ENCODE data around the gene CCDC77. TPM values are rescaled to one million over a fixed set of nuclear protein-coding genes. Genes with fewer than 3 reads are reported as not detected.
"Not testable (repeated sequence)": the region's sequence is repeated elsewhere in the genome, so short reads cannot be mapped to it uniquely, and the experiment has no call there.

CCDC77 gene
- 23.1 TPM for total RNA-seq

DNA sequence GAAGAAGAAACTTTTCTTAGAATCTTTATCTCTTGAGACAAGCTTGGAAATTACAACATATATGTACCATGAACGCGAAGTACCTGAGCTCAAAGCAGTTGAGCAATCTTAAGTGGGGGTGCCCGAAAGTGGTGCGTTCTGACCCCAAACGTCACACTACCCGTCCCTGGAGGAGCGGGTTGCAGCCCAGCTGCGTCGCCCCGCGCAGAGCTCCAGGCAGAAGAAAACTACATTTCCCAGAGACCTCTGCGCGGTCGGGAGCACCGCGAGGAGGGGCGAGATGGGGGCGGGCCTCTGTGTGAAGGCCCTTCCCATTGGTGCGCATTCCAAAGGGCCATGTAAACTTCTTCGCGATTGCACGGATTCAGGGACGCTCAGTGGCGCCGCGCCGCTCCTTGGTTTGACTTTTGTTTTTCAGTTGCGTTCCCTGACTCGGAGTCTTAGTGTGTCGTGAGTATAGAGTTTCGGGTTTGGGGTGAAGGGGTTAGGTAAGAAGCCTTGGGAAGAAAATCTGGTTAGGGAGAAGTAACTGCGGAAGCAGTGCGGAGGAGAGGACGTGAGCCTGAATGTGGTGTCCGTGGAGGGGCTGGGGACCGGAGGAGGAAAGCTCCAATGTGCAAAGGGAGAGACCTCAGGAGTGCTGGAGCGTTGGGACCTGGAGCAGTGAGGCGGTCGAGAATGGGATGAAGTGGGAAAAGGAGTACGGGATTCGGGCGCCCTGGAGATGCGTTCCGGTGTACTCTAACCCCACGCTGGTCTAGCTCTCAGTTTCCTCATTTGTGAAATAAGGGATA is at the start of gene CCDC77:
Gene CCDC77, plus strand, starts transcription at position 410 of the 794 bp plus-strand sequence. CDS start 7,740 bp downstream, outside the sequence.
- DNase-seq: no peak

DNA sequence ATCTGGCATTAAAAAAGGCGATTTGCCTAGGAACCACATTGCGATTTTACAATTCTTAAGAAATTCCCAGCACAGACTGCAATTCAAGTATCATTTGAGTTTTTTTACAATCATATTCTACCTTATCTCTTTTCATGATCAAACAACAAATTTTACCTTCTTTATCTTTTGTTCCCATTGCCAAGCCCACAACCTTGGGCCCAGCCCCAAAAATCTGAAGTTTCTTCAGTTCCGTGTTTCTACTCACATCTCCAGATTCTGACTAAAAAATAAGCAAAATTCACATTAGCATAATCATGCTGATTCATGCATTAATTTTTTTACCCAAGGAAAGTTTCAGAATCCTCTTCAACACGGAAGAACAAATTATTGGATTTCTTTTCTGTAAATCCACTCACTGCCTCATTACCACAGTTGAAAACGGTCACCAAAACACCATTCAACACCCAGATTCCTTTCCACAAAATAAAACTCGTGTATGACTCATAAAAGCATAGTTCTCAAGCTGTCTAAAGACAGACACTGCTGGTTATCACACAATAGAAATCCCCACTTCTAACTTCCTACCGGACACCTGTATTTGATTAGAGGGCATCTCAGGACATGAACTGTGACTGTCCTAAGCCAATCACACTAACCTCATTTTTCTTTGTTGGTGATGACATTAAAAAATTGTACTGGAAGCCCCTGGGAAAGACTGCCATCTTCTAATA is 45.0 kb upstream of the CCDC77 start:
- DNase-seq: no peak

DNA sequence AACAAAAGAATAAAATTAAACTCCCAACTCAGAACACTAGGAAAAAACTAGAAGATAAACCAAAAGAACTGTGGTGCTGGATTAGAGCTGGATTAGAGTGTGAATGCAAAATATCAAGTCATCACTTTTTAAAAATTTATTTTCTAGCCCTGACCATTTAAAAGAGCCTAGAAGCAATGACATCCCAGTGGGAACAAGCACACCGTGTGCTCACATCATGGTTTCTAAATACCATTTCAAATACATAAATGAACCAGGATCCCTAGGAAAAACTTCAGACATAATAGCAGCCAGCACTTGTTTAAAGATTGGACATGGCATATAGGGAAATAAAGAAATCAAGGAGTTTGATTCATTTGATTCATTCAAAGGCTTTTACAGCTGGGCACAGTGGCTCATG is 42.4 kb upstream of the CCDC77 start:
- DNase-seq: no peak

DNA sequence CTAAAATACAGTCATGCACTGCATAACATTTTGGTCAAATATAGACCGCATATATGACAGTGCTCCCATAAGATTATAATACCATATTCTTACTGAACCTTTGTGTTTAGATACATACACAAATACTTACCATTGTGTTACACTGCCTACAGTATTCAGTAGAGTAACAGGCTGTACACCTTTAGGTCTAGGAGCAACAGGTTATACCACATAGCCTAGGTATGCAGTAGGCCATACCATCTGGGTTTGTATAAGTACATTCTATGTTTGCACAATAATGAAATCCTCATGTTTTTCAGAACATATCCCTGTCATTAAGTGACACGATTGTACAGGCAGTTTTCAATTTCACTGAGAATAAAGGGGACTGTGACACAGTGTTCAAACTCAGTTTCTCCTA is 34.6 kb upstream of the CCDC77 start:
- no peak for DNase-seq

DNA sequence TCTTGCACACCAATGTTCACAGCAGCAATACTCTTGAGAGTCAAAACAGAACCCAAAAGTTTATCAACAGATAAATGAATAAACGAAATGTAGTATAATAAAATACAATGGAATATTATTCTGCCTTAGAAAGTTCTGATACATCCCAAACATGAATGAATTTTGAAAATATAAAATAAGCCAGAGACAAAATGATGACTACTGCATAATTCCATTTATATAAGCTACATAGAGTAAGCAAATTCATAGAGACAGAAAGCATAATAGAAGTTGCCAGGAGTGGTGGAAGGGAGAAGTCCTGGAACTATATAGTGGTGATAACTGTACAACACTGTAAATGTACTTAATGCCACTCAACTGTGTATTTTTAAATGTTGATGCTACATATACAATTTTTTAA is 33.5 kb upstream of the CCDC77 start:
- DNase-seq: no peak

DNA sequence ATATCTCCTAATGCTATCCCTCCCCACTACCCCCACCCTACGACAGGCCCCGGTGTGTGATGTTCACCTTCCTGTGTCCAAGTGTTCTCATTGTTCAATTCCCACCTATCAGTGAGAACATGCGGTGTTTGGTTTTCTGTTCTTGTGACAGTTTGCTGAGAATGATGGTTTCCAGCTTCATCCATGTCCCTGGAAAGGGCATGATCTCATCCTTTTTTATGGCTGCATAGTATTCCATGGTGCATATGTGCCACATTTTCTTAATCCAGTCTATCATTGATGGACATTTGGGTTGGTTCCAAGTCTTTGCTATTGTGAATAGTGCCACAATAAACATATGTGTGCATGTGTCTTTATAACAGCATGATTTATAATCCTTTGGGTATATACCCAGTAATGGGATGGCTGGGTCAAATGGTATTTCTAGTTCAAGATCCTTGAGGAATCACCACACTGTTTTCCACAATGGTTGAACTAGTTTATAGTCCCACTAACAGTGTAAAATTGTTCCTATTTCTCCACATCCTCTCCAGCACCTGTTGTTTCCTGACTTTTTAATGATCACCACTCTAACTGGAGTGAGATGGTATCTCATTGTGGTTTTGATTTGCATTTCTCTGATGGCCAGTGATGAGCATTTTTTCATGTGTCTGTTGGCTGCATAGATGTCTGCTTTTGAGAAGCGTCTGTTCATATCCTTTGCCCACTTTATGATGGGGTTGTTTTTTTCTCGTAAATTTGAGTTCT is 30.5 kb upstream of the CCDC77 start:
- DNase-seq: not testable (repeated sequence)

DNA sequence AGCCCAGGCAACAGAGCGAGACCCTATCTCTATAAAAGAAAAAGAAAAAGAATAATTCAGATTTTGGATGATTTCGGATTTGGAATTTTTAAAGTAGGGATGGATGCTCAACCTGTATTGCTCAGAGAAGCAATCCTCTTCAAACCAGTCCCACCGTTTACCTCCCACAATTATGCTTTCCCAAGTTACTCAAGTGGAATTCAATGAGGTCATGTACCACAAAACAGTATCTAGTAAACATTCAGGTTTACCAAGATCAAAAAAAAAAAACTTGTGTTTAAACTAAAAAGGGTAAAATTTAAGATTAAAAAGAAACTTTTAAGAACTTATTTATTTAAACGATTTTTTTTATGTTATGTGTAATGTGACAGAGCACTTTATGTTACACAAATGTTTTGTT is 14.8 kb upstream of the CCDC77 start:
- no peak for DNase-seq

DNA sequence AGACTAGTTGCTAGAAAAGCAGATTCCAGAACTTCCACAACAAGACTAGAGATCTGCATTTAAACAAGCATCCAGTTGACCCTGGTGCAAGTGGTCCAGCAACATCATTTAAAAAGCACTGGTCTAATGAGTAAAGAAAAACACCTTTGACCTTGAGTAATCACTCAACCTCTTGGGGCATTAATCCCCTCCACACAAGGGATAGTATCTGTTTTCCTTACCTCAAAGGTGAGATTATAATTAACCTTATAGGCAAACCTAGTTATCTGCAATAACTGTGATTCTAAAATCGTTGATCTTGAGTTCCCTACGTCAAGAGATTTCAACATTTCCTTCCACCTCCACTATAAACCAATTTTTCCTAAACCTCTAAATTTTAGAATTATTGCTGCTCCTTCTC is 13.4 kb upstream of the CCDC77 start:
- no peak for DNase-seq

DNA sequence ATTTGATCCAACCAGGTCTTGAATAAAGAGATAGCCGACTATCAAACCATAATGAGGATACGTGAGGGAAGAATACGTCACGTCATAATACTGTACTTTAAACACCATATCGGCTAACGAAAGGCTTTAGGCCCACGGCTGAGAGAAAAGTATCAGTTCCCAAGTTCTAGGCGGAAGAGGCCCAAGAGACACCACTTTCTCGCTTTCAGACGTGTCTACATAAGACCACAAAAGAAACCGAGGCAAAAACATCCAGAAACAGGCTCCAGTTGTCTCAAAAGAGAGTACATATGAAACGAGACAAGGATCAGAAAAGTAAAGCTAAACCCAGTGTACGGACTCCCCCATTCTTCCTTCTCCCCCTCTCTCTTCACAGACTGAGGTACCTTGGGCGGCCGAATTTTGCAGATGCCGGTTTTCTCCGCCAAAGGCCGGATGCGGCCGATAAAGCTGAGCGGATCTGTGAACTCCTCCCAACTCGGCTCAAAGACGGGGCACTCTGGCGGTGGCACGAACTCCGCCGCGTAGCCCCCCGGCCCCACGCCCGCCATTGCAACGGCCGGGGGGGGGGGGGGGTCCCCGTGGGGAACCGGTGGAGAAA is 12.8 kb upstream of the CCDC77 start:
- DNase-seq: no peak

DNA sequence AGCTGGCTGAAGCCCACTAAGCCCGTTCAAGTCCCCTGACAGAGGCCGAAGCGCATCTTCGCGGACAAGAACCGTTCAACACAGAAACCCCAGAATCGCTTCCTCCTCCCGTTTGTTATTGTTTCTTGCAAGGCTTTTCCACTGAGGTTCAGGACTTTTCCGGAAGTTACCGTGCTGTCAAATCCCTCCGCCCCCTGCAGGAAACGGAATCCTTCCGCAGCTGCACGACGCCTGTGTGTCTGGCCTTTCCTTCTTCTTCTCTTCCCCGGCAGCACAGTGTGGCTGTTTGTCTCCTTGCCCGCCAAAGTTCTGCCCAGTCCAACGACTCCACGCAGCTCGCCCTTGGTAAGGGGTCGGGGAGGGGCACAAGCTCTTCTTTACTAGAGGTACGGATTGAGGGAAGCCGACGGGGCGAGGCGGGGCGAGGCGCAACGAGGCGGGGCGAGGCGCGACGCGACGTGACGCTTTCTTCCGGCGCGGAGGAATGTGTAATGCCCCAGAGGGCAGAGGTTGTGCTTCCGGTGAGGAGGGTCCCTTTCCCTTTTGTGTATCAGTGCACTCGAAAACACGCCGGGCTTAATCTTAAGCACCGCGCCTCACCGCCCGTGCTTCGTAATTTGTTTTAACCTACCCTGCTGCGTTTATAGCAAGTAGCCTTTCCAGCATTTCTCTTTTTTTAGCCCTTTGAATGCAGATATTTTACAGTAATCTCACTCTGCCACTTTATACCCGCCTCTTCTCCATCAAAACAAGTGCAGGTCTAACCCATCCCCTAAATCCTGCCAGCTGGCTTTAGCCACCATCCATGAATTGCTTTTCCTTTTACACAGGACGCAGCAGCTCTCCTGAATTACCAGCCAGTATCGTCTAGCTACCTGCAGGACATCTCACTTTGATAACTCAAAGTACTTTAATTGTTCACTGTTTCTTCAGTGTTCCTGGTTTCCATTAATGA is 12.0 kb upstream of the CCDC77 start, which contains the start of gene KDM5A:
Gene KDM5A, minus strand, starts transcription at position 179 of the 955 bp plus-strand sequence. CDS start 229 bp downstream, outside the sequence.
- no peak for DNase-seq

DNA sequence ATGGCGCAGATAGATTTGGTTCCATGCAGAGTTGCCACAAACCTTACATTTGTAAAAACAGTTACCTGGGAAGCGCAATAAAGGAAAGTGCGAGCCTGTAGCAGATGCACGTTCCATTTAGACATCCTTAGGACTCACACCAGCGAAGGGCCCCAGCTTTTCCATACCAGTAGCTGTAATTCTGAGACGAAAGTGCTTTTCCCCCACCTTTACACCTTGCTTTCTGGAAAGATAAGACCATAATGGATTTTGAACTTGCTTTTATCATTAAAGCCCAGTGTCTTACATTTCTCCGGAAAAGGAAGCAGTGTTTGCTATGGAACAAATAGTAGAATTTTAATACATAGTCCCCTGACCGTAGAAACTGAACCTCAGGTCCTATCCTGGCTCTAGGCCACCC is 616 bp upstream of the CCDC77 start:
- no peak for DNase-seq

DNA sequence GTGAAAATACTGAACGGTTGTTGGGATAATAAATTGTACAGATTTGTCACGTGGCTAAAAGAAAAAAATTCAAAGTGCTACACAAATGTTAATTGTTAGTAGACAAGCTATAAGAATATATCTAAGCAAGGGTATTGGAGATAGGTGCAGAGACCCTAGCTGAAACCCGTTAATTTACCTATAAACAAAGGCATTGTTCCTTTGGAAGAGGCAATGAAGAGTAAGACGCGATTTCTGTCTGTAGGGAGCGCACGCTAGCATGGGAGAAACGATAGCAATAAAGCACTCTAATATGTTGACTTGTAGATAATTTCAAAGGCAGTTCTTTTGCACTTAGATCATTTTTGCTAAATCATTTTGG is 565 bp downstream of the CCDC77 start:
- DNase-seq: no peak

DNA sequence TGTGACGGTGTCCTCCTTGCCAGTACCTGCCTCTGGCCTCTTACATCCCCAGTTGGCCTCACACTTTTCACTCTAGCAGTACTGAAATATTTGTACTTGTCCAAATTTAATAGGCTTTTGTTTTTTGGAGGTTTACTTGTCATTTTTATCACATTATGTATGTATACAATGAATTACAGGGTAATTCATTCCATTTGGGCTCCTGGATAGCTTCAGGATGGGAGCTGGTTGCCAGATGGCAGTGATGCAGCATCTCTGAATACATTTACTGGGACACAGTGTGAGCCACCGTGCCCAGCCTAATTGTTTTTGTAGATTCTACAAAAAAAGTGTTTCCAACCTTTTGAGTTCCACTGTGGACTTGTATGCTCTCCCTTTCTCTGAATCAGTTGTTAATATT is 13.4 kb downstream of the CCDC77 start:
- no peak for DNase-seq

DNA sequence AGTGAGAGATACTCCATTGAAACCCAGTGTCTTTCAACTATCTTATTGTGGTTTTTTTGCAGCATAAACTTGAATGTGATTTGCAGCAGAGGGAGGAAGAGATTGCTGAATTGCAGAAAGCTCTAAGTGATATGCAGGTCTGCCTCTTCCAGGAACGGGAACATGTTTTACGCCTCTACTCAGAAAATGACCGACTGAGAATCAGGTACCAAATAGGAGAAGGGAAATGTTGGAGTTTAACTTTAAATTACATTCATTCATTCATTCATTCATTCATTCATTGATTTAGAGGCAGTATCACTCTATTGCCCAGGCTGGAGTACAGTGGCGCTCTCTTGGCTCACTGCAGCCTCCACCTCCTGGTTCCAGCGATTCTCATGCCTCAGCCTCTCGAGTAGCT is 17.0 kb downstream of the CCDC77 start:
- no peak for DNase-seq

DNA sequence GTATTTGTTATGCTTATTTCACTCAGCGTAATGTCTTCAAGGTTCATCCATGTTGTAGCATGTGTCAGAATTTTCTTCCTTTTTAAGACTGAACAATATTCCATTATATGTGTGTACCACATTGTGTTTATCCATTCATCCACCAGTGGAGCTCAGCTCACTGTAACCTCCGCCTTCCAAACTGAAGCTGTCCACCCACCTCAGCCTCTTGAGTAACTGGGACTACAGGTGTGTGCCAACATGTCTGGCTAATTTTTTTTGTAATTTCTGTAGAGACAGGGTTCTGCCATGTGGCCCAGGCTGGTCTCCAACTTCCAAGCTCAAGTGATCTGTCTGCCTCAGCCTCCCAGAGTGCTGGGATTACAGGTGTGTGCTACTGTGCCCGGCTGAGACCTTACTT is 21.1 kb downstream of the CCDC77 start:
- DNase-seq: no peak

DNA sequence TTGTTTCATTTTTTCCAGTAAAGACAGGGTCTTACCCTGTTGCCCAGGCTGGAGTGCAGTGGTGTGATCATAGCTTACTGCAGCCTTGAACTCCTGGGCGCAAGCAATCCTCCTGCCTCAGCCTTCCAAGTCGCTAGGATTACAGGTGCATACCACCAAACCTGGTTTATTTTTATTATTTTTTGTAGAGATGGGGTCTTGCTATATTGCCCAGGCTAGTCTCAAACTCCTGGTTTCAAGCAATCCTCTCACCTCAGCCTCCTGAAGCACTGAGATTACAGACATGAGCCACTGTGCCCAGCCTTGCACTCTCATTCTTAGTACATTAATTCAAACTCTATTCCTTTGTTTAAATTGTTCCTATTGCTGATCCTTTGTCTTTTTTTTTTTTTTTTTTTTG is 34.3 kb downstream of the CCDC77 start:
- DNase-seq: not testable (repeated sequence)

DNA sequence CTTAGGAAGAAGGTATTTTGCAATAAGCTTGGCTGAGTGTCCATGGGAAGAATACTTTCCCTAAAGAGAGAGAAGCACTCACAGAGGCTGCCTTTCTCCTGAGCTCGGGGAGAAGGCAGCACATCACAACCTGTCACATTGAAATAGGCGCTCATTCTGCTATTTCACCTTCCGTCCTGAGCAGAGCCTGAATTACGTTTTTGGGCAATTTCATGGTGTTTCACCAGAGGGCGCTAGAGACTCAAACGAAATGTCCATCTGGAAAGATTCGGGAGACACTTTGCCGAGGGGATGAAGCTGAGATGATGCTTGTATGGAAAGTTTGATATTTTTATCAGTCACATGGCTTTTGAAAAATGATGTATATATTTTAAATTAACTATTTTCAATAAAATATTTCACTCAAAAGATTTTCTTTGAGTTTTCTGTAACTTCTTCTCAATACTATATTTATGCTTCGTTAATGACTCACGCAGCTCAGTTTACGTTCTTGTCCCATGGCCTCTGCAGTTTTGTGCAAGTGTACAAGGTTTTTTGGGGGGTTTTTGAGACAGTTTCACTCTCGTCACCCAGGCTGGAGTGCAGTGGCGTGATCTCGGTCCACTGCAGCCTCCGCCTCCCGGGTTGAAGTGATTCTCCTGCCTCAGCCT is 40.9 kb downstream of the CCDC77 start:
- peak; percentile 23 for DNase-seq

DNA sequence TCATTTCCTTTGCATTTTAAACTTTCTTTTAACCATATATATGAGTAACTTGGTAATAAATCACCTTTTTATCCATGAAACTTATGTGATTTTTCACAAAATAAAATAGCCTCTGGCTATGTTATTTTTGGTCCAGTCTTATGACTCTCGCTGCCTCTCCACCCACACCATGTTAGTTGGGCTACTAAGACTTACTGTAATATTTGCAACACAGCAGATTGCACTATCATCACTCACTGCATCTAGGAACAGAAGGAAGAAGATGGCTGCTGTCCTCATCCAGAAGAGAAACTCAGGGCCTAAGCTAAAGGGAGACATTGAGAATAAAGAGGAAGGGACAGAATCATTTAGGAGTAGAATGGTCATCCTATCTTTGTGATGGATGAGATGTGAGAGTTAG is 45.7 kb downstream of the CCDC77 start:
- DNase-seq: no peak

DNA sequence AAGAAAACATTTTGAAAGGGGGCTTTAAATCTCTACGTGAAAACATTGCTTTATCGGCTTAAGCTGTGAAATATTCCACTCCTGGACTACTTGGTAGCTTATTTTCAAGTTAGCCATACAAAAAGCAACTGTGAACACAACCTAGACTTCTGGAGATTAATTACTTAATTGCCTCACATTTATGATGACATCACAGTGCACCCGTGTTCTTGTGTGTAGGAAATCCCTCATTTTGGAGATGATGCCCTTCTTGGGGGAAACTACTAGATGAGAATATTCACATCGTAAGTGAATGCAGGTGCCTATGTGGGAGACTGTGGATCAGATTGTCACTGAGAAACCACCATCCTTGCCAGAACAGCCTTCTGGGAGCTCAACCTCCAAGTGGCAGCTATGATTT is 47.8 kb downstream of the CCDC77 start:
- DNase-seq: no peak

DNA sequence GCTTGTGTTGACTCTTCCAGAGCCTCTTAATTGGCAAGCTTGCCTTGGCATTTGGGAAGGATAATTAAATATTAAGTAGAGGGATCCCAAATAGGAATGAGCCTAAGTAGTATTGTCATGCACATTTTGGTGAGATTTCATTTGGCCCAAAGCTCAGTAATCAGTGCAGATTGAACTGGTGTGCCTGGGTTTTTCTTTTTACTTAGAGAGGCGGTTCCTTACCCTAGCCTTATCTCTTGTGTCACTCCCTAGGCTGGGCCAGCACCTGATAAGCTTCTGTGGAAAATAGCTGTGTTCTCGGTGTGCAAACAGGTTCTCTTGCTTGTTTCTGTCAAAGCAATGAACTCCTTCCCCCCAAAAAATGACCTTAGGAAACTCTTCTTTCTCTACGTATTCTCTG is 49.0 kb downstream of the CCDC77 start:
- DNase-seq: no peak

DNA sequence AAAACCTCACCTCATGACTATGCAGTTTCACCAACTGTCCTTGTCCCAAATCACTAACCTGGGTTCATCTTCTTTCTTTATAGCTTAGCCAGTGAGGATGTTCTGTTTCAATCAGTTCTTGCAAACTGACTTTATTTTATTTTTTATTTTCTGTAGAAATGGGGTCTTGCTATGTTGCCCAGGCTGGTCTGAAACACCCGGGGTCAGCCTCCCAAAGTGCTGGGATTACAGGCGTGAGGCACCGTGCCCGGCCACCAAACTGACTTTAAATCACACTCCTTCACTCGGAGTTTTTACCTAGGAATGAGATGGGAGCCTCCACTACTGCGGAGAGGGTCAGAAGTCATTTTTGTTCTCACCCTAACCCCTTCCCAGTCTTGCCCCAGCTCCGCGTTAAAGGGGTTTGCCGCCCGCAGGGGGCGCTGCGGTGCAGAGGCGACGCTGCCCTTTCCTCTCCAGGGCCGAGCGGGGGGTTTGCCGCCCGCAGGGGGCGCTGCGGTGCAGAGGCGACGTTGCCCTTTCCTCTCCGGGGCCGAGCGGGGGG is 51.3 kb downstream of the CCDC77 start:
- DNase-seq: no peak

All from occipital lobe (tissue), 2 donors.